NCI-H774 (cell line): Measurements from ENCODE around the gene TPSD1.
"Not testable (repeated sequence)": the region's sequence is repeated elsewhere in the genome, so short reads cannot be mapped to it uniquely, and the experiment has no call there.

Experiments used
- DNase-seq: peaks from one replicate; lab custom pipeline; 2025; lab: John Stamatoyannopoulos, UW

Gene TPSD1

DNA sequence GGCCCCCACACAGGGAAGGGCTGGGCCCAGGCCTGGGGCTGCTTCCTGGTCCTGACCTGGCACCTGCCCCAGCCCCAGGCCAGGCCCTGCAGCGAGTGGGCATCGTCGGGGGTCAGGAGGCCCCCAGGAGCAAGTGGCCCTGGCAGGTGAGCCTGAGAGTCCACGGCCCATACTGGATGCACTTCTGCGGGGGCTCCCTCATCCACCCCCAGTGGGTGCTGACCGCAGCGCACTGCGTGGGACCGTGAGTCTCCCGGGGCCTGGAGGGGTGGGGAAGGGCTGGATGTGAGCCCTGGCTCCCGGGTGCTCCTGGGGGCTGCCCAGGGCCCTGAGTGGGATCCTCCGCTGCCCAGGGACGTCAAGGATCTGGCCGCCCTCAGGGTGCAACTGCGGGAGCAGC is 14.8 kb upstream of the TPSD1 start:
- not testable (repeated sequence) for DNase-seq

GRCh38 chr16:1243363-1243762 is 12.5 kb upstream of the TPSD1 start:
- DNase-seq: not testable (repeated sequence)

DNA sequence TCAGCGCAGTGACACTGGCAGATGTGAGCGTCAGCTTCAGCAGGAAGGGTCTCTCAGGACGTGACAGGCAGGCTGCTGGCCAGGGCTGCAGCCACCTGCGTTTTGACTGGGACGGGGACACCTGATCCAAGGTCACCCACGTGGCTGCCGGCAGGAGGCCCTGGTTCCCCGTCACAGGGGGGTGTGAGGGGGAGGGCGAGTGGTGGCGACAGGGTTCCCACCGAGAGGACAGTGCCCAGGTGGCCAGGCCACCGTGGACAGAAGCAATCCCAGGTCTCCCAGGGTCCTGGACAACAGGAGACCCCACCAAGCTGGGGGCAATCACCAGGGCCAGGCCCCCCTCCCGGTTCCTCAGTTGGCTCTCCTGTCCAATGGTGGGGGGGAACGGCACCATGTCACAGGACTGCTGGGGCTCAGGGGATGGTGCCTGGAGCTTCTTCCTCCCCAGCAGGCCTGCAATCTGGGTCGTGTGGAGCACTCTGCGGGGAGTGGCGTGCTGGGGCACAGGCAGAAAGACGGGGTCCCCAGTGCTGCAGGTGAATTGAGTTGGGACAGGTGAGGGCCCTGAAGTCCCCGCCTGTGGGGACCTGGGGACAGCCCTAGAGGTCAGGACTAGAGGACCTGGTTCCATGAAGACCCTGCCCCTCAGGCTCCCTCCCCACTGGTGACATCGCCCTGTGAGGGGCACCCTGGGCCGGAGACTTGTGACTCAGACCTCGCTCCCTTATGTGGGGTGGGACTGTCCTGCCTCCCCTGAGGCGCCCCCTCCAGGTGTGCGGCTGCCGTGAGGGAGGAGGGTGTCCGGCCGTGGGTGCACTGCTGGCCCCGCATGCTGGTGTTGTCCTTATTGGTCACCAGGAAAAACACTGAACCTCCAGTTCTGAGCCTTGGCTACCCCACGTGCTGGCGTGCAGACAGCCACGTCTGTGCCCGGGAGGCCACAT is 11.7 kb upstream of the TPSD1 start:
- not testable (repeated sequence) for DNase-seq

- no peak for DNase-seq
These were observed 11.0 kb upstream of the TPSD1 start for GRCh38 chr16:1244881-1245280.

DNA sequence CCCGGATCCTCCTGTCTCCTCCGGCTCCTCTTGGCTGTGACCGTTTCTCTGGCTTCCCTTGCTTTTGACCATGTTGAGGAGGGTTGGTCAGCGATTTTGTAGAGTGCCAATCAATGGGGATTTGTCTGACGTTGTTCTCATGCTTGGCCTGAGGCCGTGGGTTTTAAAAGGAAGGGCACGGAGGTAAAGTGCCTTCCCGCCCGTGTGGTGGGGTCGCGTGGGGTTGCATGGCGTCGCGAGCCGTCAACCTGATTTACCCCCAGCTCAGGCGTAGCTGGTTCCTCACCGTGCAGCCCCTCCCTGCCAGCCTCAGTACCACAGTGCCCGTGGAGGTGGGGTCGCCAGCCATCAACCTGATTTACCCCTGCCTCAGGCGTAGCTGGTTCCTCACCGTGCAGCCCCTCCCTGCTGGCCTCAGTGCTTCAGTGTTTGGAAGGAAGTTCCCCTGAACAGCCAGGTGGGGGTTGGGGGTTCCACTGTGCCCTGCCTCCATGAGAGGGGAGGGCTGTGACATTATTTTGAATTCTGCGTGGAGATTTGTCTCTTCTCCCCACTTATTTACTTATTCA is 10.3 kb upstream of the TPSD1 start:
- DNase-seq: no peak

- DNase-seq: not testable (repeated sequence)
These were observed 7.8 kb upstream of the TPSD1 start for GRCh38 chr16:1247903-1248537.

DNA sequence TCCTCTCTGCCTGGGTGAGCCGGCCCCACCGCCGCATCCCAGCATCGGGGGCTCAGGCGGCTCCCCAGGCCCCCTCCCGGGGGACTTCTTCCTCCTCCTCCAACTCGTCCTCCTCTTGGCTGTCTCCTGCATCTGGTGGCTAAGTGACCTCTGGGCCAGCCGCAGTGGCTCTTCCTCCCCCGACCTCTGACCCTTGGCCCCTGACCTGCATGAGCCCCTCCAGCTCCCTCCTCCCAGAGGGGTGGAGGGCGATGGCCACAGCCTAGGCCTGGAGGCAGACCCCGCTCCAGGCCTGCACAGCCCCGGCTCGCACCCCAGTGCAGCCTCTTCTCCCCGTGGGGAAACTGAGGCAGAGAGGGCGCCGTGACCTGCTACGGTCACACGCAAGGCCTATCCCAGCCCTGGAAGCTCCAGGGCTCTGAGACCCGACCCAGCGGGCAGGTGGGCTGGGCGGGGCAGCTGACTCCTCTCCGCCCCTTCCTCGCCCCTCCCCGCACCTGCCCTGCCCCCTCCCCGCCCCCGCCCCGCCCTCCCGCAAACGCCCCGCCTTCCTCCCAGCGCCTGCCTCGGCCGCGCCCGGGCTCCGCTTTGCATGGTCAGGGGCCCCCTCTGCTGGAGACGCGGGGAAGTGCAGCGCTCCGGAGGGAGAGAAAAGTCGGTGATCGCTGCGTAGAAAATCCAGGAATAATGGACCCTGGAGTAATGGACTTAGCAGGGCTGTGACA is 6.7 kb upstream of the TPSD1 start:
- not testable (repeated sequence) for DNase-seq

- DNase-seq: not testable (repeated sequence)
These were observed 2.0 kb upstream of the TPSD1 start for GRCh38 chr16:1253701-1254364.

DNA sequence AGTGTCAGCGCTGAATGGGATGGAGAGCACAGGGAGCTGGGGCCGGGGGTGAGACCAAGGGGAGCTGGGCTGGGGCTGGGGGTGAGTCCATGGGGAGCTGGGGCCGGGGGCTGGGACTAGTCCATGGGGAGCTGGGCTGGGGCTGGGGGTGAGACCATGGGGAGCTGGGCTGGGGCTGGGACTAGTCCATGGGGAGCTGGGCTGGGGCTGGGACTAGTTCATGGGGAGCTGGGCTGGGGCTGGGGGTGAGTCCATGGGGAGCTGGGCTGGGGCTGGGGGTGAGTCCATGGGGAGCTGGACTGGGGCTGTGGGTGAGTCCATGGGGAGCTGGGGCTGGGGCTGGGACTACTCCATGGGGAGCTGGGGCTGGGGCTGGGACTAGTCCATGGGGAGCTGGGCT is 1.0 kb upstream of the TPSD1 start:
- not testable (repeated sequence) for DNase-seq

GRCh38 chr16:1256296-1256873 is 516 bp downstream of the TPSD1 start:
- not testable (repeated sequence) for DNase-seq

DNA sequence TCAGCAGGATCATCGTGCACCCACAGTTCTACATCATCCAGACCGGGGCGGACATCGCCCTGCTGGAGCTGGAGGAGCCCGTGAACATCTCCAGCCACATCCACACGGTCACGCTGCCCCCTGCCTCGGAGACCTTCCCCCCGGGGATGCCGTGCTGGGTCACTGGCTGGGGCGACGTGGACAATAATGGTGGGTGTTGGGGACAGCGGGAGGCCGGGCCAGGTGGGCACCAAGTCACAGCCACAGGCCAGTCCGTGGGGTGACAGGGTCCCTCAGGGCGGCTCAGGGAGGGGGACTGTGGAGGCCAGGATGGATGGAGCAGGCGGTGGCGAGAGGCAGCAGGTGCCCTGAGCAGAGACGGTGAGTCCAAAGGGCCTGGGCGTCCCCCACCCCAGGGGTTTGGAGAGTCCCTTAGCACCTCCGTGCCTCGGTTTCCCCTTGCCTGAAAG is 1.0 kb downstream of the TPSD1 start:
- DNase-seq: no peak

DNA sequence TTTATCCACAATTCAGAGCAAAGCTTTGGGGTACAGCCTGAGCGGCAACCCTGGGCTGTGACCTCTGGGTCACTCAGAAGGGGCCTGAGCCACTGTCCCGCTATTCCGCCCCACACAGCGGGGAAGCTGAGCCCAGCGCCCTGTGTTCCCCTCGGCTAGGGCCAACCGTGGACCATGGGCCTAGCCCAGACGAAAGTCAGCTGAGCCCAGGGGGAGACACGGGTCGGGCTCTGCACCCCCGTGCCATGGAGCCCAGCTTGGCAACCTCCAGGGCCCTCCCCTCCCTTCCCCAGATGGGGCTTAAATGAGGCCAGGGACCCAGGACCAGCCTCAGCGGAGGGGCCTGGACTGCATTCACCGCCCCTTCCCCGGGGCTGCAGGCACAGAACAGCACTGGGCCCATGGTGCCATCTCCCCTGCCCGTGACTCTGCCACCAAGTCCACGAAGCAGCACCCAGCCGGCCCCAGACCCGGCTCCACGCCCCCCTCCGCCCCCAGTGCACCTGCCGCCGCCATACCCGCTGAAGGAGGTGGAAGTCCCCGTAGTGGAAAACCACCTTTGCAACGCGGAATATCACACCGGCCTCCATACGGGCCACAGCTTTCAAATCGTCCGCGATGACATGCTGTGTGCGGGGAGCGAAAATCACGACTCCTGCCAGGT is 1.8 kb downstream of the TPSD1 start:
- DNase-seq: no peak

- no peak for DNase-seq
These were observed 2.3 kb downstream of the TPSD1 start for GRCh38 chr16:1258225-1258600.

DNA sequence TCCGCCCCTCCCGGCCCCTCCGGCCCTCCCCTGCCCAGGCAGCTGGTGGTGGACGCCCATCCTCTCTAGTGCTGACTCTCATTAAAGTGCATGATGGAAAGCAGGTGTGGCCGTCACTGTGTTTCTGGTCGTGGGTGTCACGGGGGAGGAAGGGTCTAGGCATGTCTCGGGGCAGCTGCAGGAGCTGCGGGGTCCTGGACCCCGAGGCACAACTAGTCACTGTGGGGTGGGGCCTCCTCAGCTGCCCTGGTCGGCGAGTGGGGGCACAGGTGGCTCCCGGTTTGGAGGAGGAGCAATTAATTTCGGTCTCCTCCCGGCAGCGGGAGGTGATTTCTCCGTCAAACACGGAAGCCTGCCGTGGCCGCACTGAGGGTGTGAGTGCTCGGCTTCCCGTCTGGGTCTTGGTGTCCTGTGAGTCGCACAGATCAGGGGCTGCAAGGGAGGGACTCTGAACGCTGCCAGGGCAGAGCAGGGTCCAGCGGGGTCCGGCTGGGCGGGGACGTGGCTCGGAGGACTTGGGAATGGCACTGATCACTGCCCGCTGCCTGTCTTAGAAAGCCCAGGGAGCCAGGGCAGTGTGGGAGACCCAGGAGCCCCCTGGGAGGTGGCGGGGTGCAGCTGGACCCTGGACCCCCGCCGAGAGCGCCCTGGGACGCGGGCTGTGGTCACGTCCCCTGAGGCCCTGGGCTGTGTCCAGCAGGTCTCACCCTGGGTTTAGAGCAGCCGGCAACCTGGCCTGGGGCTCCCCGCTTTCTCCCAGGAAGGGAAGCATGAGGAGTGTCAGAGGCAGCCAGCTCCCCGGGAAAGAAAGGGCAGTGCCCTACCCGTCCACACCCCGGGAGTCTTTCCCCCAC is 3.3 kb downstream of the TPSD1 start:
- DNase-seq: no peak

DNA sequence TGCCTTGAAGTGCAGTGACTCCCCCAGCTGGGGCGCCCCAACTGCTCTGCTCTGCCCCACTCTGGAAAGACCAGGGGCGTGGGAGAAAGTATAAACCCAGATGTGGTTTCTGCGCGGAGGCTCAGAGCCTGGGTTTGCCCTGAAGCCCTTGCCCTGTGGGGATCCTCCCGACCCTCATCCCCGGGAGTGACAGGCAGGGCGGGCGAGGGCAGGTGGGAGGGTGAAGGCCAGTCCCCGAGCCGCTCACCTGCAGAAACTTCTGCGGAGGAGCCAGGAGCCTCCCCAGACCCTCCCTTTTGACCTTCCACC is 3.8 kb downstream of the TPSD1 start:
- DNase-seq: no peak

DNA sequence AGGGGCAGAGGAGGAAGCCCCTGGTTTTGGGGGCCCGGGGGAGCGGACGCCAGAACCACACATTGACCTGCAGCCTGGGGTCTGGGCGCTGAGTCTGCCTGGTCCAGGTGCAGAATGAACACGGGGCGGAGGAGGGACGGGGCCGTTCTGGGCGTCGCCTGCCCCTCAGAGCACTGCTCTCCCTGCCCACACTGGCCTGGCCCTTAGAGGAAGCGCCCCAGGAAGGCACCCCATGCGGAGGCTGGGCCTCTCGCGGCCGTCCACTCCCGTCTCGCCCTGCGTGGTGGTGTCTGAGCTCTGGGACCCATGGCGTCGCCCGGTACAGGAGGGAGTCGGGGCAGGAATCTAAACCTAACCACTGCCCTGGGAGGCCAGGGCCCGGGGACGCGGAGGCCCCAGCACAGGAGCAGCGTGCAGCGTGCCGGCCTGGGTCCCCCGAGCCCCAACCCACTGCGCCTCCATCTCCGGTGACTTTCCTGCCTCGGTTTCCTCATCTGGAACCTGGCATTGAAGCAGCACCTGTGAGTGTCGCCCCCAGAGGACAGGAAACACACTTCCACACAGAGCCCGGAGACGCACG is 4.3 kb downstream of the TPSD1 start:
- DNase-seq: no peak

DNA sequence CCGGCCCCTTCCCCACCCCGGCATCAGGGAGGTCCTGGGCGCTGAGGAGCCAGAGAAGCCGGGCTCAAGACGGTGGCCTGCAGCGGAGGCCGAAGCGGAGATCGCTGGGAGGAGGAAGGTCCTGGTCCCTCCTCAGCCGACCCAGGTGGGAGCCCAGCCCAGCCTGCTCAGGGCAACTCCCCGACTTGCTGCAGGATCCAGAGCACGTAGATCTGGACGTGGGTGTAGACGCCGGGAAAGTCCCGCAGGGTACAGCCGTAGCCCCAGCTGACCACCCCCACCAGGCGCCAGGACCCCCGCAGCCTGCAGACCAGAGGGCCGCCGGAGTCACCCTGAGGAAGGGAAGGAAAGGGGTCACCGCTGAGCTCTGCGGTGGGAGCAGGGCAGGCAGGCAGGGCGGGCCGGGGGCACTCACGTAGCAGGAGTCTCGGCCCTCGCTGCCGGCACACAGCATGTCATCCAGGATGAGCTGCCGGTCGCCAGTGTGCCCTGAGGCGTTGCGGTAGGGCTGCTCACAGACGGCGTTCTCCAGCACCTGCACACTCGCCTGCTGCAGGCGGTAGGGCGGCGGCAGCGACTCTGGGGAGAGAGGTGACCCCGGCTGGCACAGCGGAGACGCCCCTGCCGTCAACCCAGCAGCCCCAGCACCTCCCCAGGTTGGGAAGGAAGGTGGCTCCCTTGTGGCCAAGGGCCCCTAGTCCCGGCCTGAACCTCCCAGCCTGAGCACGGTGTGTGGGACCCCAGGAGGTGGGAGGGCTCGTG is 5.4 kb downstream of the TPSD1 start:
- DNase-seq: no peak

DNA sequence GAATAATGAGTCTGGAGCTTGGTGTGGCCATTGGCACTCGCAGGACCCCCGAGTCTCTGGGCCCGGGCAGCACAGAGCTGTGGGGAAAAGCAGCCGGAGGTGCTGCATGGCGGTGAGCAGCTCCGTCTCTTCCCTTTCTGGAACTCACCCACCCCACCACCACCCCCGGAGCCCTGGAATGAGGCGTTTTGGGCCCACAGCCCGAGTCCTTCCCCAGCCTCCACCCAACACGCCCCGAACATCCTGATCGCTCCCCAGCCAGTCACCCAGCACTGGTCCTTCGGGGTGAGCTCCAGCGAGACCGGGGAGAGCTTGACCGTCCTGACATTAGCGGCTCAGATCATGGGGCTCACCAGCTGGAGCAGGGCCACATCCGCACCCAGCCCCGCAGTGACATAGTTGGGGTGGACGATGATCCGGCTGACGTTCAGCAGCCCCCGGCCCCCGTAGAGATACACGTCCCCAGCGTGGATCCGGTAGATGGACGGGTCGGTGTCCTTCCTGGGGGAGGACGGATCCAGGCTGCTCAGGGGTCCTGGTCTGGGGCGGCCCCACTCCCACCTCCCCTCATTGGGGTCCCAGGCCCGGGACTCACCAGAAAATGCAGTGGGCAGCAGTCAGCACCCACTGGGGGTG is 6.5 kb downstream of the TPSD1 start:
- no peak for DNase-seq
